Suprapubic skin (tissue), 4 donors: ENCODE measurements around the gene FAM187B.

Source experiments
- CTCF ChIP-seq, 2 donors: fragments of 200-600 bp in 1 of 2; fragments of 450-650 bp in 1 of 2; sonication (generic) in 1 of 2; IDR thresholded peaks; one replicate each; pipeline ENCODE4 v1.5.1; 2016 to 2019; ENCODE audit warnings: antibody characterized with exemption in 2 of 2, mild to moderate bottlenecking in 1 of 2, moderate library complexity in 1 of 2
- EP300 ChIP-seq: sonication (generic); formaldehyde crosslinking; IDR thresholded peaks from one replicate; pipeline ENCODE4 v1.6.1; 2017; ENCODE audit warnings: antibody characterized with exemption
- POLR2A ChIP-seq, 2 donors: fragments of 450-650 bp; IDR thresholded peaks; one replicate each; pipeline ENCODE4 v1.6.1; 2017; ENCODE audit warnings: antibody characterized with exemption in 2 of 2, mild to moderate bottlenecking in 2 of 2, moderate library complexity in 2 of 2
- POLR2AphosphoS5 ChIP-seq, 3 donors: sonication (generic); formaldehyde crosslinking; IDR thresholded peaks; one replicate each; pipeline ENCODE4 v1.6.1; 2017; ENCODE audit warnings: antibody characterized with exemption in 3 of 3

- TF ChIP-seq POLR2AphosphoS5 (IDR thresholded peaks at IDR 0.05) (no peak), CTCF (IDR thresholded peaks at IDR 0.05) (no peak), POLR2A (IDR thresholded peaks at IDR 0.05) (no peak), EP300 (no peak)
These were observed 9.5 kb downstream of the FAM187B start for GRCh38 chr19:35219008-35219407.
